Cardiac muscle cell (in vitro differentiated cells and primary cell): ENCODE measurements around the gene ASPDH. TPM values are rescaled to one million over a fixed set of nuclear protein-coding genes. Genes with fewer than 3 reads are reported as not detected.

Experiments used
- DNase-seq, 2 donors: peaks; one replicate each; pipeline versions ENCODE4 v3.0.0 to v3.0.0-alpha.2; 2010 to 2017; ENCODE audit warnings: low read depth in 1 of 2, low spot score in 1 of 2
- H3K27ac ChIP-seq: fragments of 200-600 bp; sonication (generic); 2 replicates; pipeline ENCODE4 v1.5.1; 2016
- H3K27me3 ChIP-seq: fragments of 200-600 bp; sonication (generic); 2 replicates; pipeline ENCODE4 v1.6.0; 2016; ENCODE audit warnings: control low read depth
- H3K36me3 ChIP-seq: fragments of 200-600 bp; sonication (generic); 2 replicates; pipeline ENCODE4 v1.5.1; 2016; ENCODE audit warnings: control low read depth
- H3K4me1 ChIP-seq: fragments of 200-600 bp; sonication (generic); 2 replicates; pipeline ENCODE4 v1.8.1; 2017; ENCODE audit warnings: low read depth, mild to moderate bottlenecking, mixed run types
- H3K4me3 ChIP-seq: fragments of 200-600 bp; sonication (generic); 2 replicates; pipeline ENCODE4 v1.5.1; 2016; ENCODE audit warnings: mild to moderate bottlenecking
- H3K9me3 ChIP-seq: fragments of 200-600 bp; sonication (generic); 2 replicates; pipeline ENCODE4 v1.5.1; 2017; ENCODE audit warnings: low read depth, mild to moderate bottlenecking, control low read depth
- CTCF ChIP-seq: IDR thresholded peaks from 2 replicates; pipeline ENCODE4 v1.5.1; 2012; ENCODE audit warnings: low read depth, mild to moderate bottlenecking, low read length
- polyA plus RNA-seq: library from polyadenylated mRNA; unstranded; fragments of >200 nt; fragmentation: Nextera tagmentation; extraction: Ambion mirVana; gene quantifications from 2 replicates; pipeline ENCODE4 v1.2.1, GENCODE V29; 2016
- total RNA-seq: library from RNA; depleted of rRNA; stranded (reverse); fragments of >200 nt; gene quantifications from 2 replicates; pipeline ENCODE4 v1.2.3, GENCODE V29; 2016

ASPDH gene
- total and polyA plus RNA-seq, 2 experiments from 2014 or later = not detected

GRCh38 chr19:50490411-50490811 is 23.3 kb downstream of the ASPDH start:
- peaks cover 10% of the 10 kb centered on the region for H3K4me1 ChIP-seq
- TF ChIP-seq CTCF = no peak
- no peak for DNase-seq
- no peaks in the 10 kb centered on the region for H3K27me3 ChIP-seq
- H3K36me3 ChIP-seq = peaks cover 22% of the 10 kb centered on the region
- no peak overlapping the region for H3K4me3 ChIP-seq
- peak overlapping the region; percentile 81 for H3K27ac ChIP-seq
- H3K9me3 ChIP-seq = no peaks in the 10 kb centered on the region

- H3K4me1 ChIP-seq = peaks cover 10% of the 10 kb centered on the region
- no peak for TF ChIP-seq CTCF
- H3K9me3 ChIP-seq = no peaks in the 10 kb centered on the region
- H3K36me3 ChIP-seq = peaks cover 18% of the 10 kb centered on the region
- no peak for DNase-seq
- peak overlapping the region; percentile 81 for H3K27ac ChIP-seq
- no peak overlapping the region for H3K4me3 ChIP-seq
- no peaks in the 10 kb centered on the region for H3K27me3 ChIP-seq
Observed at GRCh38 chr19:50489461-50490011, 24.2 kb downstream of the ASPDH start.

GRCh38 chr19:50488389-50489194 is 25.1 kb downstream of the ASPDH start:
- TF ChIP-seq CTCF = no peak
- no peaks in the 10 kb centered on the region for H3K9me3 ChIP-seq
- peaks cover 10% of the 10 kb centered on the region for H3K4me1 ChIP-seq
- no peak overlapping the region for H3K4me3 ChIP-seq
- H3K27ac ChIP-seq = peak overlapping the region; percentile 81
- DNase-seq = no peak
- H3K36me3 ChIP-seq = peaks cover 18% of the 10 kb centered on the region
- no peaks in the 10 kb centered on the region for H3K27me3 ChIP-seq

GRCh38 chr19:50486823-50487515 is 26.7 kb downstream of the ASPDH start:
- Histone ChIP-seq H3K27me3 (no peaks in the 10 kb centered on the region), H3K36me3 (peaks cover 18% of the 10 kb centered on the region), H3K4me1 (peaks cover 9% of the 10 kb centered on the region), H3K9me3 (no peaks in the 10 kb centered on the region), H3K27ac (peak overlapping the region; percentile 81), H3K4me3 (no peak overlapping the region)
- DNase-seq = peak; percentile 44 to 89
- peak; percentile 50 for TF ChIP-seq CTCF

GRCh38 chr19:50485284-50485955 is 28.3 kb downstream of the ASPDH start:
- no peak for TF ChIP-seq CTCF
- peak in 1 of 2 donors; percentile 63 for DNase-seq
- peaks cover 15% of the 10 kb centered on the region for H3K36me3 ChIP-seq
- no peaks in the 10 kb centered on the region for H3K4me1 ChIP-seq
- no peak overlapping the region for H3K4me3 ChIP-seq
- H3K9me3 ChIP-seq = no peaks in the 10 kb centered on the region
- H3K27ac ChIP-seq = peak overlapping the region; percentile 81
- no peaks in the 10 kb centered on the region for H3K27me3 ChIP-seq
